HG02571 (cell line): ENCODE results near the gene LRCH4.
A peak's percentile ranks its signal among the peaks of the same experiment; 100 is the strongest.
"Not testable (repeated sequence)": the region's sequence is repeated elsewhere in the genome, so short reads cannot be mapped to it uniquely, and the experiment has no call there.

Source experiments
- ATAC-seq: cut with Tn5 transposase; IDR thresholded peaks from one replicate; pipeline ENCODE4 v1.9.1; 2021; ENCODE audit warnings: mild to moderate bottlenecking, moderate library complexity; ENCODE audit not compliant: unreplicated experiment

LRCH4 gene

DNA sequence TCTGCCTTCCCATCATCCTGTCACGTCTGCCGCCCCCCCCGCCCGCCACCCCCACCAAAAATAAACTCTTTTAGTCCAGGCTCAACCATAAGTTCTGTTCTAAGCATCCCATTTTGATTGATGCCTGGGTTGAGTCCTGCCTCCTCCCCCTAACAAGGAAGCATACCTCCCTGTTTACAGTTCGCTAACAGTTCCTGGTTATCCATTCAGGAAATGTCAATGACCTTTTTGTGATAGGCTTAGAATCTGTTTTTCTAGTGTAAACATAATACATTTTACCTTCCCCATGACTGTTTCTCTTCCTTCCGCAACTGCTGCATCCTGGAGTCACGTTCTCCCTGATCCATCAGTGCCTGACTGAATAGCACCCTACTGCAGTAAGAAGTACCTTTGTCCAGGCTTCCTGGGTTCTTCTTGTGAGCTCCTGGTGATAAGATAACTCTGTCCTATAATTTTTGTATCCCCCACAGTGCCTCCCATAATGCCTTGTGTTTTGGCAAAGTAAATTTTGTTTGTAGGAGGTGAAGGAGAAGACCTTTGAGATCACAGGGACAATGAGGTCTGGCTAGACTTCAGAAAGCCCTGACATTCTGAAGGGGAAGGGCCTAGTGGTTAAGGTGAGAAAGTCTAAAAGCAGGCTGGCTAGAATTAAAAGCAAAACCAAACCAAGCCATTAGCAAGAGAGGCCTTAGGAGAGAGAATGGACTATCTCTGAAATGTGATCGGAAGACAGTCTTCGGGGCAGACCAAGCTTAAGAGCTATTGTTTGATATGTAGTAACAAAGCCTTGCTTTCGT lies 39.6 kb downstream of the LRCH4 start:
- ATAC-seq = peak; percentile 42

DNA sequence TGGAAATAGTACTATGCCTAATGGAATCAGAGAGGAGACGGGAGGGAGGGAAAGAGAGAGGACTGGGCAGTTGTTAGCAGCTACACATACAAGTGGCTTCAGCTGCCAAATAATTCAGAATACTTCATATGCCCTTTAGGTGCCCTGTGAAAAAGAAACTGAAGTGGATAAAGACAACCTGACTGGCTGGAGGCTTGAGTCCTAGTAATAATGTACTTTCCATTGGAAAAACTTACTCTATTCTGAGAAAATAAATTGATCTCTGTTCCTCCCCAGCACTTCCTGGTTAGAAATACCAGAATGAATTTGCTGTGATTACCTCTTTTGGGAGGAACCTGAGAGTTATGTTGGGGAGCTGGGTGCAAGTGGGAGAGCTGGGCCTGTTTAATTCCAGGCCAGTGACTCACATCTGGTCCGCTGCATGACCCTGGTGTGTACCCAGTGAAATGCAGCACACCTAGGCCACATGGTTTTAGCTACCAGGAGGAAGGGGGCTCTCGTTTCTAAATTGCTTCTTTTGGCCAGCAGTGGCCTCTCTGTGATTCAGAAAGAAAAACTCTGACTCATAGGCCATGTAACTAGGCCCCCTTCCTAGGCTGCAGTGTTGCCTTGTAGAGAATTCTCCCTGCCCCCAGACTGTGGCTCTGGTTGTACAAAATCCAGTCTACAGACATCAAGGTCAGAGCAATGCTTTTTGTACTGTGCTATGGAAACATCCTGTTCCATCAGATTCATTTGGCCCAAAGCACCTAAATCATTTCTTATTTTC lies 40.4 kb downstream of the LRCH4 start:
- no peak for ATAC-seq

DNA sequence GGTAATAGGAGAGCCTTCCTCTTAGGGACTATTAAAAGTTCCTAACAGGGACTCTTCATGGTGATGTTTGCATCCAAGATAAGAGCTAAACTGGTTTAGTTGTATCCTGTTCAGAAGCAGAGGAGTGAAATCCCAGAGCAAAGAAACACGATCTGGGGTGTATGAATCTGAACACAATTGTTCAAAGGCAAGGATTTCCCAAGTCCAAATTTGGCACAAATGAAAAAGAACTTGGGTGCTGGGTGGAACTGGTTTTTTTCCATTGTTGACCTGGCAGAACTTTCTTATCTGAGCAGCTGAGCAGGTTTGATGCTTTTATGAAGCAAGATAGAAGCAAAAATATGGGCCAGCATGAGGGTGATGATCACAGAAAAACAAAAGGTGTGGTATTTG lies 41.0 kb downstream of the LRCH4 start:
- no peak for ATAC-seq

- no peak for ATAC-seq
Observed at GRCh38 chr7:100544386-100544785, 41.5 kb downstream of the LRCH4 start.

- ATAC-seq = no peak
Observed at GRCh38 chr7:100543586-100543985, 42.3 kb downstream of the LRCH4 start.

DNA sequence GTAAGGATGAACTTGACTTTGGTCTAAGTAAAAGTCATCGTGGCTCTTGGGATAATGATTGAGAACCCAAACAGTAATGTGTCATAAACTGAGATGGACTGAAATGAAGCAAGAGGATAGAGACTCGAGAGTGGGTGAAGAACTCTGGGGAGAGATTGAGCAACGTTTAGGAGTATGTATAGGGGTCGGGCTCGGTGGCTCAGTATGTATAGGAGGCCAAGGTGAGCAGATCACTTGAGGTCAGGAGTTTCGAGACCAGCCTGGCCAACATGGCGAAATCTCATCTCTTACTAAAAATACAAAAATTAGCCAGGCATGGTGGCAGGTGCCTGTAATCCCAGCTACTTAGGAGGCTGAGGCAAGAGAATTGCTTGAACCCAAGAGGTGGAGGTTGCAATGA lies 44.6 kb downstream of the LRCH4 start:
- not testable (repeated sequence) for ATAC-seq

DNA sequence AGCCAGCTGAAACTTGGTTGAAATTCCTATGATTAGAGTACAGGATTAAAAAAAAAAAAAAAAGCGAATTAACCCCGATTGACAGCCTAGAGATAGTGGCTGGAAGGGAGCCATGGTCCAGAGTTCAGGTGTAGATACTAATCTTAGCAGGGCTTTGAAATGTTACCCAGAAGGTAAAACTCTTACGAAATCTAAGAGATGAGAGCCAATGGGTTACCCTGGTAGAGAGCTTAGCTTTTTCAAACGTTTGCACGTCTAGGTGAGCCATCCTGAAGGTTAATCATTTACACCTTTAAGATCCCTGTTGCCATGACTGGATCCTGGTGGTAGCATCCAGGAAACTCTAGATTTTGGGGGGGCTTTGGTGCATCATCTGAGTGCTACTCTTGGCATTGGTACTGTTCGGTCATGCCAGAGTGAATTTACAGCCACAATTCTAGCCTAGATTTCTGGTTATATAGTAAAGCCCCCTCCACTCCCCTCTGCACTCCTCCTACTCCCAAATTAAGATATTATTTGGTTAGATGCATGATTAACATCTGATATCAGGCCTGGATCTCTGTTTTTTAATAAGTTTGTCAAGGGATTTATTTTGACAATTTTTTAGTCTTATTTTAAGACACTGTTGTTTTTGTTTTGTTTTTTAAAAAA lies 45.7 kb downstream of the LRCH4 start:
- ATAC-seq = no peak

DNA sequence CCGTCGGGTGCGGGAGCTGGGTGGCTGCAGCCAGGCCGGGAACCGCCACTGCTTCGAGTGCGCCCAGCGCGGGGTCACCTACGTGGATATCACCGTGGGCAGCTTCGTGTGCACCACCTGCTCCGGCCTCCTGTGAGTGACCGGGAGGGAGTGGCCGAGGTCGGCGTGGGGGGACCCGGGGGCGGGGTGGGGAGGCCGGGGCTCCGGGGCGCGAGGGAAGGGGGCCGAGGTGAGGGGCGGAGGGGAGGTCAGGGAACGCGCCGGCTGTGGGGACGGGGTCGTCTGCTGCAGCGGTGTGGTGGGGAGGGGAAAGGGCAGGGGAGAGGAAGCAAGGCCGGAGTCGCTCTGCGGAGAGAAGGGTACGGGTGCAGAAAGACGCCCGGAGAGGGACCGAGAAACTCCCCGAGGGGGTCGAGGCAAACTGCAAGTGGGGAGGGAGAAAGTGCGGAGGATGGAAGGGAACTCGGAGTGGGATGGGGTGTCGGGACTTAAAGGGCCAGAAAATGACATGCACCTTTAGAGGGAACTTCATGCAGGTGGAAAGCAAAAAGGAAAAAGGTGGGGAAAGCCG lies 46.4 kb downstream of the LRCH4 start:
- ATAC-seq = no peak

DNA sequence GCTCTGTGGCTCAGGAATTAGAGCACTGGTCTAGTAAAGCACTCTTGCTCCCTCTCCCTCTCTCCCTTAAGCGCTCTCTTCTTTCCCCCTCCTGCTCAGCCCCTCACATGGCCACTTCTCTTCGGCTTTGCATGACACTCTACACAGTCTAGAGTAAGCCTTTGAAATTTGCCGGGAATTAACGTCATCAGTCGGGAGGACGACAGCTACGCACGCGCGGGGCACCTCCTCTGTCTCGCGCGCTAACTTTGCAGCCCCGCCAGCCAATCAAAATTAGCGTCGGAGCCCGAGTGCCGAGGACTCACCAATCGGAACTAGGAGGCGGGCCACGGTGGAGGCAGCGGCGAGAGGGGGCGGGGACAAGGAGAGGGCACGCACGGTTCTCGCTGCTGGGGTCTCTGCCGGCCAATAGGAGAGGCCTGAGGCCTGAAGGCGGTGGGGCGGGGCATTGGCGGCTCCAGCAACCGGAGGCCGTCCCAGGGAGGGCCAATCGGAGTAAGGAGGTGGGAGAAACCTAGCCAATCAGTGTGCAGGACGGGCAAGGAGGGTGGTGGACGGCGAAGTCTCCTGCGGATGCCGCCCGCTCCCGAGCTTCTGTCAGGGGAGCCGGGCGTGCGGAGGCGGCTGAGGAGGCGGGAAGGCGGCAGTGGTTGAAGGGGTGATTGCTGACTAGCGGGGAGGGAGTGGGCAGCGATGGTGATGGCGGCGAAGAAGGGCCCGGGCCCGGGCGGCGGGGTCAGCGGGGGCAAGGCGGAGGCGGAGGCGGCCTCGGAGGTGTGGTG lies 47.1 kb downstream of the LRCH4 start, which contains the start of gene AGFG2:
AGFG2 (plus strand) TSS at position 550 of the 782 bp plus-strand sequence; CDS start at position 694, 144 bp downstream.
- ATAC-seq = peak; percentile 93

GRCh38 chr7:100538348-100538653 lies 47.6 kb downstream of the LRCH4 start:
- ATAC-seq = no peak

DNA sequence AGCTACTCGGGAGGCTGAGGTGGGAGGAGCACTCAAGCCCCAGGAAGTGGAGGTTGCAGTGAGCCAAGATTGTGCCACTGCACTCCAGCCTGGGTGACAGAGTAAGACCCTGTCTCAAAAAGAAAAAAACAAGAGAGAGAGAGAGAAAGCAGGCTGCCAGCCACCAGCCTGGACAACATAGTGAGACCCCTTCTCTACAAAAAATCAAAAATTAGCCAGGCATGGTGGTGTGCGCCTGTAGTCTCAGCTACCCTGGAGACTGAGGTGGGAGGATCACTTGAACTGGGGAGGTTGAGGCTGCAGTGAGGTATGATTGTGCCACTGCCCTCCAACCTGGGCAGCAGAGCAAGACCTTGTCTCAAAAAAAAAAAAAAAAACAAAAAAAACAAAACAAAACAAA lies 49.2 kb downstream of the LRCH4 start:
- ATAC-seq = not testable (repeated sequence)

DNA sequence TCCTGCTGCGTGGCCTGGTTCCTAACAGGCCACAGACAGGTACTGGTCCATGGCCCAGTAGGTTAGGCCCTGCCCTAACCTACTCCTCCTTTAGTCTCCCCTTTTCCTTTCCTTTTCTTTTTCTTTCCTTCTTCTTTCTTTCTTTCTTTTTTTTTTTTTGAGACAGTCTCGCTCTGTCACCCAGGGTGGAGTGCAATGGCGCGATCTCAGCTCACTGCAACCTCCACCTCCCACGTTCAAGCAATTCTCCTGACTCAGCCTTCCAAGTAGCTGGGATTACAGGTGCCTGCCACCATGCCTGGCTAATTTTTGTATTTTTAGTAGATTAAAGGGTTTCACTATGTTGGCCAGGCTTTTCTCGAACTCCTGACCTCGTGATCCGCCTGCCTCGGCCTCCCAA lies 49.9 kb downstream of the LRCH4 start:
- not testable (repeated sequence) for ATAC-seq

- no peak for ATAC-seq
Observed at GRCh38 chr7:100532165-100533022, 53.5 kb downstream of the LRCH4 start.

GRCh38 chr7:100528108-100528866 lies 57.6 kb downstream of the LRCH4 start:
- not testable (repeated sequence) for ATAC-seq
